ENCODE measurements around the gene CACUL1. TPM values are rescaled to one million over a fixed set of nuclear protein-coding genes. Genes with fewer than 3 reads are reported as not detected.
A peak's percentile ranks its signal among the peaks of the same experiment; 100 is the strongest.

The CACUL1 gene
- total RNA-seq, 3 donors from 2014 or later, result 33.4 to 68.6 (median 55.2) TPM

DNA sequence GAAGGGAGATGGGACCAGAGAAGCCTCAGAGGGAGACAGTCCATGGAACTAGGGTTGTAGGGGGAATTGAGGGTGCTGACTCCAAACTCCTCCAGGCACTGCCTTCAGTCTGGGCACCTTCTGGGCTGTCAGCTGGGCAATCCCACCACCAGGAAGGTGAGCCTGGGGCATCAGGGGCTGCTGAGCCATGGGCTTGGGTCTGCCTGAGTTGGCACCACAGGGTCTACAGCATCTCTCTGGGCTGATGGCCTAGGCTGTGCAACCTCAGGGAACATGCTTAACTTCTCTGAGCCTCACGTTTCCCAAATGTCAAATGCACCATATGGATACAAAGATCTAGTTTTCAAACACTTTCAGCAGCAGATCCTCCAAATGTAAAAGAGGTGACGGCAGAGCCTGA is 112.5 kb downstream of the CACUL1 start:
- no peaks in the 10 kb centered on the region for H3K36me3 ChIP-seq
- no peaks in the 10 kb centered on the region for H3K4me1 ChIP-seq
- H3K4me3 ChIP-seq, result no peak overlapping the region
- no peaks in the 10 kb centered on the region for H3K27me3 ChIP-seq
- H3K9me3 ChIP-seq, result peaks cover 0 to 10% of the 10 kb centered on the region in 2 donors
- intact Hi-C loops (cut with DNase I; ENCODE audit: low total_unique reads), result no loop called here
- no peak overlapping the region for H3K27ac ChIP-seq
- no peak for DNase-seq (ENCODE audit: low spot score in 2 of 2)
- TF ChIP-seq POLR2A (IDR thresholded peaks at IDR 0.05) (no peak), POLR2AphosphoS5 (IDR thresholded peaks at IDR 0.05) (no peak)
- TF ChIP-seq, protein P1, sequence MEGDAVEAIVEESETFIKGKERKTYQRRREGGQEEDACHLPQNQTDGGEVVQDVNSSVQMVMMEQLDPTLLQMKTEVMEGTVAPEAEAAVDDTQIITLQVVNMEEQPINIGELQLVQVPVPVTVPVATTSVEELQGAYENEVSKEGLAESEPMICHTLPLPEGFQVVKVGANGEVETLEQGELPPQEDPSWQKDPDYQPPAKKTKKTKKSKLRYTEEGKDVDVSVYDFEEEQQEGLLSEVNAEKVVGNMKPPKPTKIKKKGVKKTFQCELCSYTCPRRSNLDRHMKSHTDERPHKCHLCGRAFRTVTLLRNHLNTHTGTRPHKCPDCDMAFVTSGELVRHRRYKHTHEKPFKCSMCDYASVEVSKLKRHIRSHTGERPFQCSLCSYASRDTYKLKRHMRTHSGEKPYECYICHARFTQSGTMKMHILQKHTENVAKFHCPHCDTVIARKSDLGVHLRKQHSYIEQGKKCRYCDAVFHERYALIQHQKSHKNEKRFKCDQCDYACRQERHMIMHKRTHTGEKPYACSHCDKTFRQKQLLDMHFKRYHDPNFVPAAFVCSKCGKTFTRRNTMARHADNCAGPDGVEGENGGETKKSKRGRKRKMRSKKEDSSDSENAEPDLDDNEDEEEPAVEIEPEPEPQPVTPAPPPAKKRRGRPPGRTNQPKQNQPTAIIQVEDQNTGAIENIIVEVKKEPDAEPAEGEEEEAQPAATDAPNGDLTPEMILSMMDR (IDR thresholded peaks at IDR 0.05), result no peak

DNA sequence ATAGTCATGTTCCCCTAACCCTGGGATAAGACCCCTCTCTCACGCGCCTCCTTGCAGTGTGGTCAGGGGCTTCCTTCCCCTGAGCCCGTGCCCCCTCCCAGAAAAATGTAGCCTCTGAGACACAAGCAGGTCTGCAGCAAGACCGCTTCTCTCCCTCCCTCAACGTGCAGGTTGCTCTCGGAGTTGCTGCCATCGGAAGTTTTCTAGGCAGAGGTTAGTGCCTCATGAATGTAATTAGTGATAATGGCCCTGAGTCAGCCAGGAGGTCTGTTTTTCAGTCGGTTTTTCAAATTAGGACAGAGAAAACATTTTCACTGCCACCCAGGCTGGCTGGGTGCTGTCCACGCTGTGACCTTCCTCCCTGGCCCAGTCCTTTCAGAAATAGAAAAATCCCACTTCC is 116.1 kb downstream of the CACUL1 start:
- H3K27ac ChIP-seq, result no peak overlapping the region
- TF ChIP-seq POLR2AphosphoS5 (IDR thresholded peaks at IDR 0.05), result no peak
- no peak for TF ChIP-seq POLR2A (IDR thresholded peaks at IDR 0.05)
- TF ChIP-seq, protein P1 (IDR thresholded peaks at IDR 0.05), result no peak
- peaks cover 0 to 10% of the 10 kb centered on the region in 2 donors for H3K9me3 ChIP-seq
- no peaks in the 10 kb centered on the region for H3K27me3 ChIP-seq
- H3K36me3 ChIP-seq, result no peaks in the 10 kb centered on the region
- no peaks in the 10 kb centered on the region for H3K4me1 ChIP-seq
- no peak overlapping the region for H3K4me3 ChIP-seq
- DNase-seq (ENCODE audit: low spot score in 2 of 2), result no peak
- intact Hi-C loops (cut with DNase I; ENCODE audit: low total_unique reads), result no loop called here

DNA sequence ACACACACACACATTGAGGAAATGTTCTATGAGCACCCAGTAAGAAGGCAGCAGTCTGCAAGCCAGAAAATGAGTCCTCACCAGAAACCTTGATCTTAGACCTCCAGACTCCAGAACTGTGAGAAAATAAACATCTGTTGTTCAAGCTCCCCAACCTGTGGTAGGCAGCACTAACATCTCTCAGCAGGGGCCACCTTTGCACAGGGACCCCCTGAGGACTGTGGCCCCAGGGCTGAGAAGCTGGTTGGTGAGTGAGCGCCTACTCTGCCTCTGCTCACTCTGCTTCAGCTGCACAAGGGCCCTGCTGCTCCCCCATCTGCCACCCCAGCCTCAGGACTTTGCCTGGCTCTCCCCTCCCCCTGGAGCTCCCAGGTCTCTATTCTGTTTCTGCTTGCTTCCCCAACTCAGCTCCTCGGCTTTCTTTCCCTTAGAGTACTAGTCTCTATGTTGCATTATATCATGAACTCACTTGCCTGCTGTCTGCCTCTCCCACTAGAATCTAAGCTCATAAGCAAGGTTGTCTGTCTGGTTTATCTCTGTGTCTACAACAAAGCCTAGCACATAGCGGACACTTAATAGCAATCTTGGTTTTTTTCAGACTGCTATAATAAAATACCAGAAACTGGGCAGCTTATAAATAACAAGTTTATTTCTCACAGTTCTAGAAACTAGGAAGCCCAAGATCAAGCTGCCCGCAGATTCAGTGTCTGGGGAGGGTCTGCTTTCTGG is 118.9 kb downstream of the CACUL1 start:
- no peaks in the 10 kb centered on the region for H3K36me3 ChIP-seq
- peaks cover 0 to 3% of the 10 kb centered on the region in 2 donors for H3K27me3 ChIP-seq
- intact Hi-C loops (cut with DNase I; ENCODE audit: low total_unique reads), result no loop called here
- H3K4me1 ChIP-seq, result no peaks in the 10 kb centered on the region
- TF ChIP-seq, protein P1 (IDR thresholded peaks at IDR 0.05), result no peak
- TF ChIP-seq POLR2A (IDR thresholded peaks at IDR 0.05) (no peak), POLR2AphosphoS5 (IDR thresholded peaks at IDR 0.05) (no peak)
- H3K9me3 ChIP-seq, result peaks cover 0 to 8% of the 10 kb centered on the region in 2 donors
- H3K4me3 ChIP-seq, result no peak overlapping the region
- no peak for DNase-seq (ENCODE audit: low spot score in 2 of 2)
- no peak overlapping the region for H3K27ac ChIP-seq

DNA sequence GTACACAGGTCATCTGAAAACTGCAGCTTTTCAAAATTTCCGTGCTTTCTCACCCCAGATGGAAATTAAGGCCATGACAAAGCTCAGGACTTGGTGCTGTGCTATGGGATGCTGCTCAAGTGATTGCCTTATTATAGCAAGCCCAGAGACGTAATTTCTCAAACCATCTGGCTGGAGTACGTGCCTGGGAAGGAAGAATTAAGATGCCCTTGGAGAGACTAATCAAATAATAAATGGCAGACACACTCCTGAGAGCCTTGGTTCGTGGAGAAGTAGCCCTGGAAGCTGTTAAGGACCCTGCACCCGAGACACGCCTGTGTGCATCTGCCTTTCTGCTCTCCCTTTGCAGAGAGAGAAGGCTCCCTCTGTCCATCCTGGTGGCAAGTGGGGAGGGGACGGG is 121.0 kb downstream of the CACUL1 start:
- no peaks in the 10 kb centered on the region for H3K9me3 ChIP-seq
- H3K27ac ChIP-seq, result no peak overlapping the region
- intact Hi-C loops (cut with DNase I; ENCODE audit: low total_unique reads), result no loop called here
- no peak overlapping the region for H3K4me3 ChIP-seq
- no peak for DNase-seq (ENCODE audit: low spot score in 2 of 2)
- no peak for TF ChIP-seq POLR2AphosphoS5 (IDR thresholded peaks at IDR 0.05)
- TF ChIP-seq POLR2A (IDR thresholded peaks at IDR 0.05), result no peak
- TF ChIP-seq, protein P1 (IDR thresholded peaks at IDR 0.05), result no peak
- no peaks in the 10 kb centered on the region for H3K4me1 ChIP-seq
- no peaks in the 10 kb centered on the region for H3K36me3 ChIP-seq
- H3K27me3 ChIP-seq, result peaks cover 0 to 3% of the 10 kb centered on the region in 2 donors

DNA sequence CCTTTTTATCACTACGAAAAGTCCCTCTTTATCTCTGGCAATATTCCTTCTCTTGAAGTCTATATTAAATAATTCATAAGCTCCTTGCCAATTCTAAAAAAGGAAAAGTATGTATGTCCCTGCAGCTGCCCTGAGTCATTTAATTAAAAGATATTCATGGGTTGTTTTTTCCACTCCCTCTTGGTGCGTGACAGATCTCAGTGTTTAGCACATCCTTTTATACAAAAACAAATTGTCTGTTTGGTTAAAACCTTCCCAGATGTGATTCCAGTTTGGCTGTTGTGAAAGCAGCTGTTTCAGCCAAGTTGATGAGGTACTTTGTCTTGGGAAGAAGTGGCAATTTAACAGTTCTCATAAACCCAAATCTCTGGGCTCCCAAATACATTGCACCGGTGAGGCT is 125.6 kb downstream of the CACUL1 start:
- no peaks in the 10 kb centered on the region for H3K9me3 ChIP-seq
- intact Hi-C loops (cut with DNase I; ENCODE audit: low total_unique reads), result no loop called here
- no peak for DNase-seq (ENCODE audit: low spot score in 2 of 2)
- H3K27me3 ChIP-seq, result peaks cover 0 to 3% of the 10 kb centered on the region in 2 donors
- peak overlapping the region; percentile 35 to 52 for H3K27ac ChIP-seq
- no peaks in the 10 kb centered on the region for H3K4me1 ChIP-seq
- H3K4me3 ChIP-seq, result no peak overlapping the region
- TF ChIP-seq, protein P1 (IDR thresholded peaks at IDR 0.05), result no peak
- no peak for TF ChIP-seq POLR2A (IDR thresholded peaks at IDR 0.05)
- no peaks in the 10 kb centered on the region for H3K36me3 ChIP-seq

Measured in breast epithelium (tissue), 4 donors.